HG03097 (cell line): ENCODE measurements around the gene IRF9.

ENCODE experiments used
- ATAC-seq: cut with Tn5 transposase; IDR thresholded peaks from one replicate; pipeline ENCODE4 v1.9.1; 2021; ENCODE audit not compliant: unreplicated experiment, low FRiP score

Gene IRF9

DNA sequence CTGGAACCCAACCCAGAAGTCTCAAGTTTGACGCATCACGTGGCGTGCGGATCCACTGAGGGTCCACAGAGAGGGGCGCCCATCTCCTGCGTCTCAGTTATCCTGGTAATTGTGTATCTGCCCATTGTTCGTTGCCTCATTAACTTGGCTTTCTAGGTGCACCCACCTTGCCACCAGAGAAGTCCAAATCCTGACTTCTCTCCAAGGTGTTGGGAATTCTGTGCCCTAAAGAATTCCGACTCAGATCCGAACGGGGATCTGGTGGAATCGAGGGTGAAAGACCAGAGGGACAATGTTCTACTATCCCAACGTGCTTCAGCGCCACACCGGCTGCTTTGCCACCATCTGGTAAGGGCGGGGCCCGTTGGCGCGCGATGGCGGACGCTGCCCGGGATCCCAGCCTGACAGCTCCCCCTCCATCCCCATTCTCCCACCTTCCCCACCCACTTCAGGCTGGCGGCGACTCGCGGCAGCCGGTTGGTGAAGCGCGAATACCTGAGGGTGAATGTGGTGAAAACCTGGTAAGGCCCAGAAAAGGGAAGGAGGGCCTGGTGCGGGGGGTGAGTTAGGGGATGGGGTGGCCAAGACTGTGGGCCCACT is 11.3 kb downstream of the IRF9 start:
- no peak for ATAC-seq

DNA sequence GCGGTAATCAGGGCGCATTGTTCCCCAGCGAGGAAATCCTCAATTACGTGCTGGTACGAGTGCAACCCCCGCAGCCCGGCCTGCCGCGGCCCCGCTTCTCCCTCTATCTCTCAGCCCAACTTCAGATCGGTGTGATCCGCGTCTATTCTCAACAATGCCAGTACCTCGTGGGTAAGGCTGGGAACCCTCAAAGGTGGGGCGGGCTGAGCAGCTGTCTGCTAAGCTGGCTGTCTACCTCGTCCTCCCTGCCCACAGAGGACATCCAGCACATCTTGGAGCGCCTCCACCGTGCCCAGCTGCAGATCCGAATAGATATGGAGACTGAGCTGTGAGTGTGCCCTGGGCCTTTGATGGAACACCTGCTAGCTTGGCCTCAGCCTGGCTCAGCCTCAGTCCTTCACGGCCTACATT is 11.8 kb downstream of the IRF9 start:
- ATAC-seq: no peak

DNA sequence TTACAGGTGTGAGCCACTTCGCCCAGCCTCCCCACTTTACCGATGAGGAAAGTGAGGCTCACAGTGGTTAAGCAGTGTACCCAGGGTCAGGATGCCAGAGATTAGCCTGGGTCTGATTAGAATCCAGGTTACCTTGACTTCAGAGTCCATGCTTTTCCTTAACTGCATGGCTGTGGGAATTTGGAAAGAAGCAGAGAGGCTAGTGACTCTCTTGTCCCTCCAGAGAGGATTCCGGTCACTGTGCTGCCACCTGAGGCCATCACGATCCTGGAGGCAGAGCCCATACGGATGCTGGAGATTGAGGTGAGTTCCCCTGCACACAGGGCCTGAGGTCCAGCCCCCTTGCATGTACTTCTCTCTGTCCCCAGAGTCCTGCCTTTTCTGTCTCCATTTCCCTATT is 15.5 kb downstream of the IRF9 start:
- no peak for ATAC-seq

DNA sequence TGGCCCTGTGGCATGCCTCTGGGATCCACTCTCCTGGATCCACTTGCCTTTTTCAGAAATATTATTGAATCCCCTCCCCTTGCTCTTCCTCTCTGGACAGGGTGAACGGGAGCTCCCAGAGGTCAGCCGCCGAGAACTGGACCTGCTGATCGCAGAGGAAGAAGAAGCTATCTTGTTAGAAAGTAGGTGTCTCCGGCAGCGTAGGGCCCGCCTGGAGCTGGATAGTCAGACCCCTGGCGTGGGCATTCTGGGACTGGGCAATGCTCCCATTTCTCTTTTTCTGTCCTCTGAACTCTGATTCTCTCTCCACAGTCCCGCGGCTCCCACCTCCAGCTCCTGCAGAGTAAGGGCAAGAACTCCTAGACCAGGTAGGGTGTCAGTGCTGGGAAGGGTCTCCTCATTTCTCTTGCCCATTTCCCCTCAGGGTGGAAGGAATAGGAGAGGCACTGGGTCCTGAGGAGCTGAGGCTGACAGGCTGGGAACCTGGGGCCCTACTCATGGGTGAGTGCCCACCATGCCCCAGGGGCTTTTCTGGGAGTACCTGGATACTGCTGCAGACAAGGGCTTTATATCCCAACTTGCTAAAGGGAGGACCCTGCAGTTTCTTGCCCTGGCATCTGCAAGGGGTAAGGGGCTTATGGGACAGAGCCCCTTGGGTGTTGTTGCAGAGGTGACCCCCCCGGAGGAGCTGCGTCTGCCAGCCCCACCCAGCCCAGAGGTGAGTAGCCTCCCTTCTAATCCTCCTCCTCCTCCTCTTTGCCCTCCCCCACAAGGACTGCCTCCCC is 16.2 kb downstream of the IRF9 start:
- ATAC-seq: no peak

DNA sequence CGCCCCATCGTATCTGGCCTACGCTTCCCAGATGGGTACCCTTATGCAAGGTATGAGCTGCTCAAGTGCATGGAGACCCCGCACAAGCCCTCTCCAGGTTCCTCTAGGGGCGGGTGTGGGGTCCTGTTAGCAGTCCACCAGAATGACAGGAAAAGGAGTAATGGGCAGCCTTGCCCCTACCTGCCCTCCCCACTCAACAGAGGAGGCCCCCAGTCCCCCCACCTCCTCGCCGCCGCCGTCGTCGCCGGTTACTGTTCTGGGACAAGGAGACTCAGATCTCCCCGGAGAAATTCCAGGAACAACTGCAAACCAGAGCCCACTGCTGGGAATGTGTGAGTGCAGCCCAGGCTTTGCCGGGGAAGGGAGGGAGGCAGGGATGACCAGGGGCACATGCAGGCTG is 16.8 kb downstream of the IRF9 start:
- no peak for ATAC-seq

DNA sequence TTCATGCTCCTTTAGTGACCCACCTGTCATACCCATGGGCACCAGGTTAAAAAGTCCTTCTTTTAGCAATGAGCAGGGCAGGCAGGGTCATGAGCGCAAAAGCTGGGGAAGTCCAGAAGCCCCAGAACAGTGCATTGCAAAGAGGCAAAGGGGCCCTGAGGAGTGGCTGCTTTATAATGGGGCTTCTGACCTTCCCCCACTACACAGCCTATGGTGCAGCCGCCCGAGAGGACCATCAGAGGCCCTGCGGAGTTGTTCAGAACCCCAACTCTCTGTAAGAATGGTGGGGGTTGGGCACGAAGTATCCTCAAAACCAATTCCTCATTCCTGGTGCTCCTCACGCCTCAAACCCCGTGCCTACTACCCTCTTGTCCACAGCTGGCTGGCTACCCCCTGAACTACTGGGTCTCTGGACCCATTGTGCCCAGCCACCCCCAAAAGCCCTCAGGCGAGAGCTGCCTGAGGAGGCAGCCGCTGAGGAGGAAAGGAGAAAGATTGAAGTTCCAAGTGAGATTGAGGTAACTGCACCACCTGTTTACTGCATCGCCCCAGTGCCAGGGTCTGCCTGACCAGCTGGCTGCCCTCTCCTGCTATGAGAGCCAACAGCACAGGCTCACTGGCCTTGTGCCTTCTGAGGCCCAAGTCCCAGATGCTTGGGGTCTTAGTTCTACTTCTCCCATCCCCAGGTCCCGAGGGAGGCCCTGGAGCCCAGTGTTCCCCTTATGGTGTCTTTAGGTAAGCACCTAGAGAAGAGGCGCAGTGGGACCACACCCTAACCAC is 17.5 kb downstream of the IRF9 start:
- ATAC-seq: no peak

DNA sequence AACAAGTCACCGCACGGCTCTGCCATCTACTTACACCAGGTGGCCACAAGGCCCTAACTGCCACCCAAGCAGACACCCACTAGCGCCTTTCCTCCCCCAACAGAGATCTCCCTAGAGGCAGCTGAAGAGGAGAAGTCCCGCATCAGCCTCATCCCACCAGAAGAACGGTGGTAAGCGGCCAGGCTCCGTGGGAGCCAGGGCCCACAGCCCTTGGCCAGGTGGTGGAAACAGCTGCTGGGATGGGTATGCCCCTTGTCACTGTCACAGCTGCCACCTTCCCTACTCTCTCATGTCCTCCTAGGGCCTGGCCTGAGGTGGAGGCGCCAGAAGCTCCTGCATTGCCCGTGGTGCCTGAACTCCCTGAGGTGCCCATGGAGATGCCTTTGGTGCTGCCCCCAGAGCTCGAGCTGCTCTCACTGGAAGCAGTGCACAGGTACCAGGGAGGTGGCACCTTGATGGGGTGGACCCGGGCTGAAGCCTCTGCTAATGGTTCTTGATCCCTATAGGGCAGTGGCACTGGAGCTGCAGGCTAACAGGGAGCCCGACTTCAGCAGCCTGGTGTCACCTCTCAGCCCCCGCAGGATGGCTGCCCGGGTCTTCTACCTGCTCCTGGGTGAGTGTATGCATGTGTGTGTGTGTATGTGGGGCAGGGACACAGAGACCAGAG is 18.4 kb downstream of the IRF9 start:
- no peak for ATAC-seq

DNA sequence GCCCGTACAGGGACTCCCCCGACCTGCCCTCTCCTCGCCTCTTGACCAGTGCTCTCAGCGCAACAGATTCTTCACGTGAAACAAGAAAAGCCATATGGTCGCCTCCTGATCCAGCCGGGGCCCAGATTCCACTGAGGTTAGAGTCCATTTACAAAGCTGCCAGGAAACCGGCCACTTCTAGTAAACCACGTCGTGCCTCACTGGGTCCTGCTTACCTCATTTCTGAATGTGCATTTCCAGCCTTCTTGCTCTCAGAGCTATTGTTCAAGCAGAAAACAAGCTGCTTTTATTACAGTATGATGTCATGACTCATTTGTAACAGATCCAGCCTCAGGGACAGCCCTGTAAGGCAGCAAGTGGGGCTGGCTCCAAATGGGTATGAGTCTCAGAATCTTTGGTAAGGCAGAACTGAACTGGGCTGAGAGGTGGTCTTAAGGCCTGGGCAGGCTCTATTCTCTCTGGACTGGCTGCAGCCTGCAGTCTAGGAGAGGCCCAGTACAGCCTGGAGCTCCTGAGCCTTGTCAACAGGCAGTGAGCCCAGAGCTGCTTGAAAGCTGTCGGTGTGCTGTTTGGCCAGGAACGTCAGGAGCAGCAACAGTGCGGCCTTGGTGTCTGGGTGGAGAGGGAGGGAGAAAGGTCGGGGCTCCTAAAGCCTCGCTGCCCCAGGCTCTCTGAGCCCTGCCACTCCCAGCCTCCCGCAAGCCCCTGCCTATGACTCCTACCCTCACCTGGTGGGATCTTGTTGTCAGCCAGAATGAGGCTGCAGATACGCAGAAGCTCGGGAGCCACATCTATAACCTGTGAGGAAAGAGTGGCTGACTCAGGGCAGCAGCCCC is 19.1 kb downstream of the IRF9 start:
- no peak for ATAC-seq

DNA sequence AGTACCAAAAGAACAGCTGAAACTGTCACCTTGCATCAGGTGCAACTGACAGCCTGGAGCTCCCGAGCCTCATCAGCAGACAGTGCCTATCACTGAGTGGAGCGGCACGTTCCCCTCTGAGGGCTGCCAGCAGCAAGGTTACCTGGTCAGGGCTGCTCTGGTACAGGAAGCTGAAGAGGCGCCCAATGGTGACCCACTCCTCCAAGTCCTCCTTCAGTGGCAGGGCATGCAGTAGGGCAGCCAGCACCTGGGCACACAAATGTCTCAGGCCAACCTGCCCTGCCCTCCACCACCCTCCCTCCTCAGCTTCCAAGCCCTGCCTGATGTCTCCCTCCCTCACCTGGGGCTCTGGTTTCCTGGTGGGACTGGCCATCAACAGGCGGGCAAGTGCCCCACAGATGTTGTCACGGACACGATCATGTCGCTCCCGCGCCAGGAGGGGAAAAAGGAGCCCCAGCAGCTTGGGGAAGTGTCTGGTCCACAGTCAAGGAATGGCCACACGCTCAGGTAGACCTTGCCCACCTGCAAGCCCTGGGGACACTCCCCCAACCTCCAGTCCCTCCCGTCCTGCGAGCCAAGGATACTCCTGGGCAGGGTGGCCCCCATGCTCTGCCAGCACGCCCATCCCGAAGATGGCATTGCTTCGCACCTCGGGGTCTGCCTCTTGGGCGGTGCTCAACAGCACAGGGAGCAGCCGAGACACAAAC is 20.5 kb downstream of the IRF9 start:
- no peak for ATAC-seq

DNA sequence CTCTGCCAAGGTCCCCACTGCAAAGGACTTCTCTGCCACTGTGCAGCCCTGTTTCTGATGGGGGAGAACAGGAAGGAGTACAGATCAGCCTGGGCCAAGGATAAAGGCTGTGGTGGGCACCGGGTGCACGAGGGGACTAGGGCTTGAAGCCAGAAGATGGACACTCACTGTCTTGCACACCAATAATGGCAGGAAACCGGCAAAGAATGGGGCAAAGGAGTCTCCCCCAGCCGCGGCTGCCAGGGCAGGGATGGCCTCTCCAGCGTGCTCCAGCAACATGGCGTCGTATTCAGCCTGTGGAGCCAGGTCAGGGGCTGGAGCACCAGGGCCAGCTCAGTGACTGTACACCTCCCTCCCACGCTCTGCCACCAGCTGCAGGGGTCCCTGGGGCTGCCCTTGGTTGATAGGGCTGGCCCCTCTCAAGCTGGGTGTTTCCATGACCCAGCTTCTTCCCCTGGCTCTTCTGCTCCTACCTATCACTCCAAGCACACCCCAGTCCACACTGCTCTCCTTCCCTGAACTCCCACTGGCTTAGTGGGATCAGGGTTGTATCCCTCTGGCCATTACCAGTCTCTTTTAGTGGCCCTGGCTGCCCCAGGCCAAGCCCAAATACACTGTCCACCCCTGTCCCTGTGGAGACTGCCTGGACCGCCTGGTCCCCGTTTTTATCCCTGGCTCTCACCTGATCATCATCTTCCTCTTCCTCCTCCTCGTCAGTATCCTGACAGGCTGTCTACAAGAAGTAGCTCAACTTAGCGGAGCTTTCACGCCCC is 21.2 kb downstream of the IRF9 start:
- no peak for ATAC-seq

DNA sequence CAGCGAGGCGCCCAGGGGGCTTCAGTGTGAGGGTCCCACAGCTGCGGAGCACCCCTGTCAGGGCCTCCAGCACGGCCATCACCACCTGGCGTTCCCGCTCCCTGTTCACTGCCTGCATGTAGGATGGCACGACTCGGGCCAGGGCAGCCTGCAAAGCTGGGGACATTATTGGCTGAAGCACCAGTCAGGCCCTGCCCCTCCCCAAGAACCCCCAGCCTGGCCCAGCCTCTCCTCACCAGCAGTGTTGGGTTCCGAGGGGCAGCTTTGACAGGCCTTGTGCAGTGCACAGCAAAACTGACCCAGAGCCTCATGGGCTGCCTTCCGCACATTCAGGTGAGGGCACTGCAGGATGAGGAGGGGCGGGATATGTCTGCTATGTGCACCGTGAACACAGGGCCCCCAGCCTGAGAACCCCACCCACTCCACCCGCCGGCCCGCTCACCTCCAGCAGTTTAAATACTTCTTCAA is 22.0 kb downstream of the IRF9 start:
- no peak for ATAC-seq

DNA sequence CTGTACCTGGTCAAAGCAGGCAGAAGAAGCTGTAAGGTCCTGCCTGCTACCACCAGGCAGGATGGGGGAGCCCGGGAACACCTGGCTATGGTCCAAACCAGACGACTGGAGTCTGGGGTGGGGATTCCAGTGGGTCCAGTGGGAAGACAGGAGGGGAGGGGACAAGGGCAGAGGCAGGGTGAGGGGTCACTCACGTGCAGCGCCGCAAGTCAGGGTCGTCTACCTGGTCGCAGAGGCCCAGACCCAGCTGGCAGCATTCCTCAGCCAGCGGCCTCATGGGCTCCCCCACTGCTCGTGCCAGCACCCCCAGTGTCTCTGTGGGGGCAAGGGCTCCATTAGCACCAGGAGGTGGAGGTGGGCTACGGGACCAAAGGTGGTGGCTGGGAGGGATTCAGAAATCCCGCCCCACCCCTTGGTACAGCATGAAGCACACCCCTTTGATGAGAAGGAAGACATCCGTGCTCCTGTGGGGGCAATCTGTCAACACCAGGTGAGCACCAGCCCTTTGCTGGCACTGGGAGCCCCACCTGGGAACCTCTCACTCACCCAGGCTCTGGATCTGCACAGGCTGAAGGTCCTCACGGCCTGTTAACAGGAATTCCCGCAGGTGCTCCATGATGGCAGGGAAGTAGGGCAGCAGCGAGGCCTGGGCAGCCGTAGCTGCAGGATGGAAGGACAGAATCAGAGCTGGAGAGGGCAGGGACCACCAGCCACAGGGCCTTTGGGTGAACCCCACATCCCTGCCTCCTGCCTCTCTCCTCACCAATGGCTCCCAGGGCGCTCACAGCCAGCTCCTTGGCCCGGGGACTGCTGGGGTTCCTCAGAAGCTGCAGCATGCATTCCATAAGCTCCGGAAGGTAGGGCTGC is 23.3 kb downstream of the IRF9 start:
- no peak for ATAC-seq

DNA sequence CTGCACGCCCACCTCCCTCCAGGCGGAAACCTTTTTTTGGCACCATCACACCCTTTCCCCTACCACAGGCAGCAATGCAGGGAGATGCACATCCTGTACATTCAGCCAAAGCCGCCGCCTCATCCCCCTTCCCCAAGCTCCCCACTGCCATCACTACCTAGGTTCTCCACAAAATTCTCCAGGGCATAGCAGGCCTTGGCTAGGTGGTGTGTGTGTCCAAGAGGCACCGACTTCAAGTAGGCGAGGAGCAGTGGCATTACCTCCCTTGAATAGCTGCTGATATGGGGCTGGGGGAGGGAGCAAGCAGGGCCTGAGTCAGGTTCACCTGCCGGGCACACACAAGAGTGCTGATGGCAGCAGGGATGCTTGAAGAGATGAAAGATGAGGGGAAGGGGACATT is 24.0 kb downstream of the IRF9 start:
- ATAC-seq: no peak

DNA sequence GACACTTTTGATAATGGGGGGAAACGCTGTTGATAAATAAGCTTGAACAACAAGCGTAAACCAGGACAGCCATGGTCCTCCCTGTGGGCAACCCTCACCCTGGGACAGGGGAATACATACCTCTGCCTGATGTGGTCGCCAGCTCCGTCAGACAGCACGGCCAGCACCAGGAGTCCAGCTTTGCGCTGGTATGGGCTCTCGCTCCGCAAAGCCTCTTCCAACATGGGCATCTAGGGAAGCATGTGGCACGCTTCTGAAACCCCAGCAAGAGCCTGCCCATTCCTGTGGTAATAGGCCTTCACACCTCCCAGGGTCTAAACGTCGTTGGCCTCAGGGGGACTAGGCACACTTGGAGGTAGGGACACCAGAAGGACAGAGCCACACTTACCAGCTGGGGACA is 24.7 kb downstream of the IRF9 start:
- no peak for ATAC-seq

DNA sequence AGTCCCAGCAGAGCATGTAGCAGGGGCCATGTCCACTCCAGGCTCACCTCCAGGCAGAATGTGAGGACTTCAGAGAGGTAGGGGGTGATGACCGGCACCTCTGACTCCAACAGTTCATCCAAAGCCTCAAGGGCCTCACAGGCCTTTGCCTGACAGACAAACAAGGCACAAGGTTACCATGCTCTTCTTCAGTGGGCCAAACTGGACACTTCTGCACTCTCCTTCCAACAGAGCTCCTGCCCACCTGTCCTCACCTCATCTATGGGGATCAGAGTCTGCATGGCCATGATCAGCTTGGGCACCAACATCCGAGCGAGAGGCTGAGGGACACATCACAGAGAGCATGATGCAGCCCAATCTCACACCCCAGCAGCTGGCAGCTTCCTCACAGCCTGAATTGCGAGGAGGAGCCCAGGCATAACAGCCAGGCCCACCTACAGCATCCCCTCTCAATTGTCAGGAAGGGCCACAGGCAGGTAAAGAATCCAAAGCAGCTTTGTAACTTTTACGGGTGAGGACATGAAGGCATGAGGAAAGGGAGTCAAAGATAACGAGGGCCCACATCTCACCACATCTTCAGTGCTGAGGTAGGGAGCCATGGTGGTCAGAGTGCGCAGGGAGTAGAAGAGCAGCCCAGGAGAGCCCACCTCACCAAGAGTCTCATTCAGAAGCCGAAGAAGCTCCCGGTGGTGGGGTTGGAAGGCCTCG is 25.9 kb downstream of the IRF9 start:
- no peak for ATAC-seq

DNA sequence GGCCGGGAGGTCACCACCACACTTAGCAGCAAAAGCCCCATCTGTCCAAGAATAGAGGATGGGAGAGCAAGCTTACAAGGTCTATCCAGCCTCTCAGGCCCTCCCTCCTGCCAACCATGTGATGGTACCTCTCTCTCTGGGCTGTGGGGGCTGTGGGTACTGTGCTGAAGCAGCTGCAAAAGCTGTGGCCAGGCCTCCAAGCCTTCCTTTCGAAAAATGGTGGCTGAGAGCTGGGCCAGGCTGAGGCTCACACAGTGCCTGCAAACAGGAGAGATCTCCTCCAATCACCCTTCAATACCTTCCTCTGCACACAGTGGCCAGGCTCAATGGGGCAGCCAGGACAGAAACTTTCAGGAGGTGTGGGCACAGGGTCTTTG is 26.5 kb downstream of the IRF9 start:
- ATAC-seq: no peak
